ENCODE data around the gene TAL1. TPM values are rescaled to one million over a fixed set of nuclear protein-coding genes. Genes with fewer than 3 reads are reported as not detected.

Gene TAL1
- total RNA-seq, 2 donors from 2014 or later: 1.3 to 44.2 TPM

DNA sequence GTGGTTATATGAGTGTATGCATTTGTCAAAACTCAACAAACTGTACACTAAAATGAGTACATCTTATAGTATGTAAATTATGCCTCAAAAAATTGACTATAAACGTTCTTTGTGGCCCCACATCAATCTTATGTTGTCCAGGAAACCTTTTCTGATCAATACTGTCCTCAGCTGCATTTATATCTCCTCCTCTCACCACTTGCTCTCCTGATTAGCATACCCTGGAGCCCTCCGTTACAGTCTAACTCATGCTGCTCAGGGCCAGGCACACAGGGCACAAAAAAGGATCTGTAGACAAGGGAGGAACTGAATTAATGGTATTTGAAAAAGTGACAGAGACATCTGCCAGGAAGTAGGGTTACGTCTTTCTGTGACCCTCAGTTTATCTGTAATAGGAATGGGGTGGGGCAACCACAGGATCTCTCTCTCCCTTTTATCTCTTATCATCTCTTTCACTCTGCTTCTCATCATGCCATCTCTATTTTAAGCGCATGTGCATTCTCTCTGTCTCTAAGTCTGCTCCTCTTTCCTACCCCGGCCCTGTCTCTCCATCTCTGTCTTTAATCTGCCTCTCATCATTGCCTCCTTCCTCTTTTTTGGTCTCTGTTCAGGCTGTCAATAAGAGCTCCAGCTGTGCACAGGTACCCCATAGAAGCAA lies 7.0 kb upstream of the TAL1 start:
- Mint-ChIP-seq H3K4me3 (peak overlapping the region; percentile 57), H3K27me3 (peaks cover 66% of the 10 kb centered on the region), H3K27ac (peak overlapping the region; percentile 0)

DNA sequence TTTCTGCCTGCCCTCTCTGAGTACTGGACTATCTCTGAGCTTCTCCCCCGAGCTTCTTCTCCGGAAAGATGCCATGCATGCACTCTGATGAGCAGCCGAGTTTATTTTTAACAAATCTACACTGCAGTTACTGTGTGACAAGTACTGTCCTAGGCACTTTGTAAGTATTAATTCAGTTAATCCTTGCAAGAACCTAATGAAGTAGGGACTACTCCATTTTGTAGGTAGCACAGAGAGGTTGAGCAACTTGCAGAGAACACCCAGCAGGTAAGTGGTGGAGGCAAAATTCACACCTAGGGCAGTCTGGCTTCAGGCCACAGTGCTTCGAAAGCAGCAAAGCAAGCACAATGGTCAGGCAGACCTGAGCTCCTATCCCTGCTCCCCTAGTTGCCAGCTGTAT lies 3.8 kb upstream of the TAL1 start:
- peaks cover 9% of the 10 kb centered on the region for H3K36me3 Mint-ChIP-seq (ENCODE audit: low read depth)
- no peak for ATAC-seq
- no peak for DNase-seq
- peaks cover 68% of the 10 kb centered on the region for H3K27me3 Mint-ChIP-seq
- peaks cover 26% of the 10 kb centered on the region for H3K4me1 Mint-ChIP-seq
- H3K4me3 Mint-ChIP-seq: no peak overlapping the region
- H3K9me3 ChIP-seq (ENCODE audit: control insufficient read depth, low read length, poor library complexity, severe bottlenecking): no peaks in the 10 kb centered on the region
- no peak overlapping the region for H3K27ac Mint-ChIP-seq

More for the DNA sequence above, 7.0 kb upstream of the TAL1 start:
- peaks cover 14% of the 10 kb centered on the region for H3K4me1 Mint-ChIP-seq
- DNase-seq (no peak), ATAC-seq (no peak)
- H3K36me3 Mint-ChIP-seq (ENCODE audit: low read depth): peaks cover 5% of the 10 kb centered on the region
- no peaks in the 10 kb centered on the region for H3K9me3 ChIP-seq (ENCODE audit: control insufficient read depth, low read length, poor library complexity, severe bottlenecking)

DNA sequence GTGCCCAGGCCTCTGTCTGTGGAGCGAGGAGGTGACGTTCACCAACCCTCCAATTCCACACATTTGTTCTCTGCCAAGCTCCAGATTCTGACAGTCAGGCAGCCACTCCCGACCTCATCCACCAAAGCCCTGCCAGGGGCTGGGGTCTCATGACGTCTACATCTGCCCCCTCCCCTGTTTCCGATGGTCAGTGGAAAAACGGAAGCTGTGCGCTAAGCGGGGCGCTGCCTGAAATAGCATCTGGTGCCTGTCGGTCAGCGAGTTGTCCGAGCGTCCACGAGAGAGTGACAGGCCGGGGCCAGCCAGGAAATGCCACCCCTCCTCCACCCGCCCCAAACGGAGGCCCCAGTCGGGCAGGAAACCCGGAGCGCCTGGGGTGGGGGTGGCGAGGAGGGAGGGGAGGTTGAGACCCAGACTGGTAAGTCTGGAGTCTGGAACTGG lies 3.2 kb upstream of the TAL1 start:
- ATAC-seq (no peak), DNase-seq (no peak)
- H3K9me3 ChIP-seq (ENCODE audit: control insufficient read depth, low read length, poor library complexity, severe bottlenecking): no peaks in the 10 kb centered on the region
- Mint-ChIP-seq H3K4me3 (no peak overlapping the region), H3K27me3 (peaks cover 73% of the 10 kb centered on the region), H3K4me1 (peaks cover 27% of the 10 kb centered on the region), H3K27ac (no peak overlapping the region), H3K36me3 (ENCODE audit: low read depth) (peaks cover 9% of the 10 kb centered on the region)

DNA sequence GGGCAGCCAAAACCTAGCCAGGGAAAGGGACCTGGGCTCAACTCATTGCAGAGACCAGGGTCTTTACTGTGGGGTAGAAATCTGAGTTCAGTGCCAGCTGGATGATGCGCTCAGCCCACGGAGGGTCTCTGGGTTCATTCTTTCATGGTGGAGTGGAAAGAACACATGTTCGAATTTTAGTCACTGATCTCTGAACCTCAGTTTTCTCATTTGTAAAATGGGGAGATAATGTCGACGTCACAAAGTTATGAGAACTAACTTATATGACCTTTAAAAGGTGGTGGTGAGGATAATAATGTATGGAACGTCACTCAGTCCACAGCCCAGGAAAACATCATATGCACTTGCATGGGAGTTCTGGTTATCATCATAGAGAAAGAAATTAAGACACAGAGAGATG lies 1.2 kb upstream of the TAL1 start:
- H3K4me3 Mint-ChIP-seq: no peak overlapping the region
- no peak overlapping the region for H3K27ac Mint-ChIP-seq
- peaks cover 23% of the 10 kb centered on the region for H3K4me1 Mint-ChIP-seq
- H3K27me3 Mint-ChIP-seq: peaks cover 83% of the 10 kb centered on the region
- DNase-seq (no peak), ATAC-seq (no peak)
- H3K36me3 Mint-ChIP-seq (ENCODE audit: low read depth): peaks cover 11% of the 10 kb centered on the region
- H3K9me3 ChIP-seq (ENCODE audit: control insufficient read depth, low read length, poor library complexity, severe bottlenecking): no peaks in the 10 kb centered on the region

DNA sequence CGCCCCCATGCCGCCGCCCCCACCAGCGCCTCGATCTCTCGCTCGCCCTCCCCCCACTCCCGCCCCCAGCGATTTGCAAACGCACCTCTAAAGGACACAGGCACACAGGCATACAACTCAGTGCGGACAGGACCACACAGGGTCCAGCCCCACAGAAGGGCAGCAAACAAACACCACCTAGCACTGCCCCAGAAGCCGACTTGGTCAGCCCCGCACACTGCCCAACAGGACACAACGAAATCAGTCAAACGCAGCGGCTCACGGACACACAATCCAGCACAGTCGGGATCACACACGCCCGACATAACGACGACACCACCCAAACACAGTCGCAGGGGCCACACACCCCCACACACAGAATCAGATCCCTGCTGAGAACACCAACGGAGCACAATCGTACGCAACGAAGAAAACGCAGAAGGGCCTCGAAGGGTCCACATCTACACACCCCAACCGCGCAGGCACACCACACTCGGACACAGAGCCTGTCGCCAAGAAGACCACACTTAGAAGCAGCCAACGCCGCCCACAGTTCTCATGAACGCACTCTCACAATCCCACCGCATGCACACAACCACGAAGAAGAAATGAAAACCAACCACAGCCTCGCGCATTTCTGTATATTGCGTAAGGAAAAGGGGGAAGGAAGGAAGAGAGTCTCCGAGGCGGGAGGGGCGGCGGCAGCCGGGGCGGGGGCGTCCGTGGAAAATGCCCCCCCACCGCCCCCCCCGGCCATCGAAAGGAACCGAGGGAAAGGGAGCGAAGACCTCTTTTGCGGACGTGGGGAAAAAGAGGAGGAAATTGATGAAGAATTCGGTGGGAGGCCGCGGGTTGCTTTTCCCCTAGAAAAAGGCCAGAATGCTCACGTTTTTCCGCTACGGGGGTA lies 481 bp downstream of the TAL1 start:
- H3K27me3 Mint-ChIP-seq: peaks cover 87% of the 10 kb centered on the region
- H3K4me1 Mint-ChIP-seq: peaks cover 20% of the 10 kb centered on the region
- H3K27ac Mint-ChIP-seq: no peak overlapping the region
- peaks cover 11% of the 10 kb centered on the region for H3K36me3 Mint-ChIP-seq (ENCODE audit: low read depth)
- ATAC-seq (peak; percentile 35), DNase-seq (no peak)
- no peaks in the 10 kb centered on the region for H3K9me3 ChIP-seq (ENCODE audit: control insufficient read depth, low read length, poor library complexity, severe bottlenecking)
- peak overlapping the region; percentile 84 for H3K4me3 Mint-ChIP-seq

DNA sequence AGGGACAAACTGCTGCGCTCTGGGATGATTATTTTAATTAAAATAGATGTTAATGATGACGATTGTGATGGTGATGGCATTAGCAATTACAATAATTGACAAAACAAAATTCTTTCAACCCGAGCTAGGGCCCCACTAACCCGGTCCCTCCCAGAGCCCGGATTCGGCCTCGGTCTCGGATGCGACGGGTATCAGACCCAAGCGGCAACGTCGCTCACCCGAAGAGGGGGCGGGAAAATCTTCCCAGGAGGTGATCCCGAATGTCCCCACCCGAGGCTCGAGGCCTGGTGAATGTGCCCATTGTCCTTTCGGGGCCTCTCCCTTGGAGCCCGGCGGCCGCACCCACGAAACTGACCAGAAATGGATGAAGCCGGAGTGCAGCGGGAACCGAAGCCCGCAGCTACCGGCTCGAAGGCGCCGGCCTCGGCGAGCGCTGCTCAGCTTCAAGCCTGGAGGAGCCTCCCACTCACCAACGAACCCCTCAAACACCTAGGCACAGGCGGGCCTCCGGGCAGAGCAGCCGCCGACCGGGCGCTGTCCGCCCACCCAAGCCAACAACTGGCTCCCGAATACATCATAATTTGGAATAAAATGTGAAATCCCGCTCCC lies 1.2 kb downstream of the TAL1 start:
- Mint-ChIP-seq H3K4me3 (peak overlapping the region; percentile 33), H3K27ac (peak overlapping the region; percentile 27), H3K27me3 (peaks cover 95% of the 10 kb centered on the region), H3K36me3 (ENCODE audit: low read depth) (peaks cover 14% of the 10 kb centered on the region), H3K4me1 (peaks cover 23% of the 10 kb centered on the region)
- ATAC-seq: peak; percentile 21
- DNase-seq: no peak
- H3K9me3 ChIP-seq (ENCODE audit: control insufficient read depth, low read length, poor library complexity, severe bottlenecking): no peaks in the 10 kb centered on the region

DNA sequence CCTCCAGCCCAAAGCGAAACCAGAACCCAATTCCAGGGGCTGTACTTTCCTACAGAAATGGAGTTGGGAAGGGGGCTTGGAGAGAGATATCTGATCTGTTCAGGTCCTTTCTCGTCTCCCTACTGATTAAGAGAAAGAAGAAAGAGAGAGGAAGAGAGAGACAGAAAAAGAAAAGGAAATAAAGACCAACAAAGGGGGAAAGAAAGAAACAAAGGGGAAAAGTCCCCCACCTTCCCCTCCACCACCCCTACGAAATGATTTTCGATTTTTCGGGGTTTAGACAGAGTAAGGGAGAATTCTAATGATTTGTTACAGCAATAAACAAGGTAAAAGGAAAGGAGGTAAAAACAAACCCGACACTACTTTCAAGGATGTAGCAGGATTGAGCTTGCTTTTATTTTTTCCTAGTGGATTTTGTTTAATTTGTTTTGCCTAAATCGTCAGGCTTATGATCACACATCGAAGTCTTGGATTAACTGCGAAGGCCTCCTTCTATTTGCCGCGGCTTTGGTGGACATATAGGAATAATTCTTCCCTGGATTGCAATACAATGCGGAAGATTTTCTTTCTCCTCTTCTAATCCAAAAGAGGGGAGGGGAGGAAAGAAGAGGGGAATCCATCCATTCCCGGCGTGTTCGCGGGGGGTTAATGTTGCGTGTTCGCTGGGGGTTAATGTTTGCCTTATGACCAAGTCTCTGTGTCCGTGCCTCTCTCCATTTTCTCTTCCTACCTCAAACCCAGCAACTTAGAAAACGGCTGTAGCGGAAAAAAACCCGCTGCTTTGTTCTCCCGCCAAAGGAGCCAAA lies 1.9 kb downstream of the TAL1 start:
- Mint-ChIP-seq H3K27me3 (peaks cover 95% of the 10 kb centered on the region), H3K27ac (peak overlapping the region; percentile 27), H3K4me3 (peak overlapping the region; percentile 61), H3K4me1 (peaks cover 23% of the 10 kb centered on the region), H3K36me3 (ENCODE audit: low read depth) (peaks cover 15% of the 10 kb centered on the region)
- DNase-seq (no peak), ATAC-seq (no peak)
- no peaks in the 10 kb centered on the region for H3K9me3 ChIP-seq (ENCODE audit: control insufficient read depth, low read length, poor library complexity, severe bottlenecking)

DNA sequence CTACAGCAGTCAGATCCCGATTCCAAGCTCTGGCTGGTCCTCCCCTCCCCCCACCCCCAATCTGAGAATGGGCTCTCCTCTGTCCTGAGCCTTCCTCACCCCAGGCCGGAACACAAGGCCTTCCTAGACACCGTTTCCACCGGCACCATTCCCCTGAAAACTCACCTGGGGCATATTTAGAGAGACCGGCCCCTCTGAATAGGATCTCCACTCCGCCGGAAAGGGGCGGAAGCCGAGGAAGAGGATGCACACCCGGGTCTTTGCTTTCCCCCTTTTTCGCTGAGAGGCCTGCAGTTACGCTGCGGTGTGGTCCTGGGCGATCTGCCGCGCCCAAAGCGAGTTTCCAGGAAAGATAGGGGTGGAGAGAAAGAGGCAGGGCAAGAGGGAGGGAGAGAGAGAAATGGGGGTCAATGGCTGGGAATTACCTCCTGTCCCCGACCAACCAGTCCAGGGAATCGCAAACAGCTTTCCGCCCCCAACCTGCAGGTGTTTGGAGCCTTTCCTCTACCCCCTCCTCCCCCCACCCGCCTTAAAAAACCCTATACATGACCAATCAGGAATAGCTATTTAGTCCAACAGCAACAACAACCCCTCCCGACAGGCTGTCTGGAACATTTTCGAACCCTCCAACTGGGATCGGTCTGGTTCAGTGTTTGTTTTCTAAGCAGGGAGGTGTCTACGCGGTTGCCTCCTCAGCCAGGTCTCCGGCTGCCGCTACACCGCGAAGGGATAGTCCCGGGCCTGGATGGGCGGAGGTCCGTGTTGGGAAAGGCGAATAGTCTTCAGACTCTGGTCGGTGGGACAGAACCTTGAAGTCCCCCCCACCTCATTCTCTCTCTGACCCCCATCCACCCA lies 2.8 kb downstream of the TAL1 start:
- no peaks in the 10 kb centered on the region for H3K9me3 ChIP-seq (ENCODE audit: control insufficient read depth, low read length, poor library complexity, severe bottlenecking)
- H3K36me3 Mint-ChIP-seq (ENCODE audit: low read depth): peaks cover 14% of the 10 kb centered on the region
- DNase-seq: no peak
- H3K27me3 Mint-ChIP-seq: peaks cover 86% of the 10 kb centered on the region
- H3K4me1 Mint-ChIP-seq: peaks cover 22% of the 10 kb centered on the region
- H3K27ac Mint-ChIP-seq: peak overlapping the region; percentile 32
- no peak for ATAC-seq
- H3K4me3 Mint-ChIP-seq: no peak overlapping the region

DNA sequence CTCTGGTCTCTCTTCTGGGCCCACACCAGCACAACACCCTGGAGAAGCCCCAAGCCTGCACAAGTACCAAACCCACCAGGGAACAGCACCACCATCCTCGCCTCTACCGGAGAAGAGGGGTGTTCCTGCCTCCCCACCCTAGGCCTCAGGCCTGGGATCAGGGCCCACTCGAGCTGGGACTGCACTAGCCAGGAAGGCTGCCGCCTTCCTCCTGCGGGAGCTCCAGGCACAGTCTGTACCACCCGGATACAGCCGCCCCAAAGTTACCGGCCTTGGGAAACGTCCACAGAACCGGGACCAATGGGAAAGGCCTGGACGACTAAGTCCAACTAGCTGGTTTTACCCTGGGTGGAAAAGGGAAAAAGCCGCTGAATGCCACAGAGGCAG lies 3.4 kb downstream of the TAL1 start:
- Mint-ChIP-seq H3K27ac (no peak overlapping the region), H3K27me3 (peaks cover 80% of the 10 kb centered on the region), H3K4me3 (no peak overlapping the region), H3K4me1 (peaks cover 18% of the 10 kb centered on the region), H3K36me3 (ENCODE audit: low read depth) (peaks cover 11% of the 10 kb centered on the region)
- DNase-seq: no peak
- ATAC-seq: no peak
- no peaks in the 10 kb centered on the region for H3K9me3 ChIP-seq (ENCODE audit: control insufficient read depth, low read length, poor library complexity, severe bottlenecking)

DNA sequence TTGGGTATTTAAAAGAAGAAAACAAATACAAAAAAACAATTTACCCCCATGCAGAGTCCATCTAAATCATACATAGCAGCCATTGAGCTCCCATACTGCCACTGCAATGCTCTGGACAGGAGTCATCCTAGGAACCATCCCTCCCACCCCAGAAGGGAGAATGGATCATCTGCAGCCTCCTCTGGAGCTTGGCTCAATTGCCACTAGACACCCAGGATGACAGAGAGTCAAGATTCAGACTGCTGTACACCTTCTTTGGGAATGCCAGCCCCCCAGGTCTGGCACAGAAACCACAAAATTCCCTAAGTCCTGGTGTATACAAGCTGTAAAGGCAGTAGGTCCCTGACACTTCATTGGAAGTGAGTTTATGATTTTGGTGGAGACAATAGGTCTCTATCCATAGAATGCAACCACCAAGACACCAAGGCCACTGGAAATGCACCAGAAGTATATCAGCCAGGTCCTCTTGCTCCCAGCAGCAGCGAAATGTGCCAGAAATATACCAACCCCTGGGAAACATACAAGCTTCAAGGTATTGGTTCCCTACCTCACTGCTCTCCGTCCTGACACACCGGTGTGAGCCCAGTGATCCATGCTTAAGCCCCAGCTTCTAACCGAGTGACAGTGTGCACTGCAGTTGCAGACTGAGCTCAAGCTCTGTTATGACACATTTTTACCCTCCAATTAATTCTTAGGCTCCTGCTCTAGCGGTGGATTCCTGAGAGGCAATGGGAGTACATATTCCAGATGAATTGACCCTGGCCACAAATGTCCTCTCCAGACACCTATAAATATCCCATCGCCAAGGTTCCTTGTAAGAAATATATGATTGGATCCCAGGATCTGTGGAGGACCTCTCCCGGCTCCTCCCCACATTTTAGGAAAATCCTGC lies 4.4 kb downstream of the TAL1 start:
- peaks cover 70% of the 10 kb centered on the region for H3K27me3 Mint-ChIP-seq
- peaks cover 11% of the 10 kb centered on the region for H3K36me3 Mint-ChIP-seq (ENCODE audit: low read depth)
- H3K4me1 Mint-ChIP-seq: peaks cover 17% of the 10 kb centered on the region
- no peak overlapping the region for H3K27ac Mint-ChIP-seq
- no peak for DNase-seq
- no peak overlapping the region for H3K4me3 Mint-ChIP-seq
- H3K9me3 ChIP-seq (ENCODE audit: control insufficient read depth, low read length, poor library complexity, severe bottlenecking): no peaks in the 10 kb centered on the region
- no peak for ATAC-seq

DNA sequence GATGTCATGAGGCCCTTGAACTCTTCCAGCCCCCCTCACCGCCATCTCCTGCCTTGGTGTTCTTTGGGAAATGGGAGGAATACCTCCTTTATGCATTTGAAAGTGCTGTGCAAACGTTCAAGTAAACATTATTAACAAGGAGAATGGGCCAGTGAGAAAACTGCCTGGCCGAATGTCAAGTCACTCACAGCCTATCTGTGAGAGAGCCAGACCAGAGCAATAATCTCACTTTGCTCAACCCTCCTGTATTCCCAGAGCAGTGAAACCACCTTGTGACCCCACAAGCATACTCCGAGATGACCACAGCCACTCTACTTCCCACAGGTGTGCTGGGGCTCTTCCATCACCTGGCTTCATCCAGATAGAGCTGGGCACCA lies 5.2 kb downstream of the TAL1 start:
- peaks cover 63% of the 10 kb centered on the region for H3K27me3 Mint-ChIP-seq
- H3K4me1 Mint-ChIP-seq: peaks cover 14% of the 10 kb centered on the region
- H3K27ac Mint-ChIP-seq: no peak overlapping the region
- H3K36me3 Mint-ChIP-seq (ENCODE audit: low read depth): peaks cover 11% of the 10 kb centered on the region
- DNase-seq (no peak), ATAC-seq (no peak)
- H3K9me3 ChIP-seq (ENCODE audit: control insufficient read depth, low read length, poor library complexity, severe bottlenecking): no peaks in the 10 kb centered on the region
- H3K4me3 Mint-ChIP-seq: no peak overlapping the region

Data from T-helper 17 cell (primary cell).